NCI-H146 (cell line): ENCODE measurements around the gene MIAT.
"Not testable (repeated sequence)": the region's sequence is repeated elsewhere in the genome, so short reads cannot be mapped to it uniquely, and the experiment has no call there.

Experiments
- DNase-seq: peaks from one replicate; lab custom pipeline; 2025; lab: John Stamatoyannopoulos, UW

MIAT gene

DNA sequence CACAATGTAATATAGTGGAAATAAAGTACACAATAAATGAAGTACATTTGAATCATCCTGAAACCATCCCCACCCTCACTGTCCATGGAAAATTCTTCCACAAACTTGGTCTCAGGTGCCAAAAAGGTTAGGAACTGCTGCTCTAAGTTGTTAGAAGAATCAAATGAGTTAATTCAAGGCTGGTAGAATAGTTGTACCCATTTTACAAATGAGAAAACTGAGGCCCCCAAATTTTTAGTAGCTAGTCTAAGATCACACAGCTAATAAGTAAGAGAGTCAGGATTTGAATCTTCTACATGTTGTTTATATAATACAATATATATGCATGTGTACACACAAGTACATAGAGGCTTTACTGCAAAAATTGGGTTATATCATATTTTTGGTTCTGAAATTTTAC lies 43.1 kb downstream of the MIAT start:
- no peak for DNase-seq

DNA sequence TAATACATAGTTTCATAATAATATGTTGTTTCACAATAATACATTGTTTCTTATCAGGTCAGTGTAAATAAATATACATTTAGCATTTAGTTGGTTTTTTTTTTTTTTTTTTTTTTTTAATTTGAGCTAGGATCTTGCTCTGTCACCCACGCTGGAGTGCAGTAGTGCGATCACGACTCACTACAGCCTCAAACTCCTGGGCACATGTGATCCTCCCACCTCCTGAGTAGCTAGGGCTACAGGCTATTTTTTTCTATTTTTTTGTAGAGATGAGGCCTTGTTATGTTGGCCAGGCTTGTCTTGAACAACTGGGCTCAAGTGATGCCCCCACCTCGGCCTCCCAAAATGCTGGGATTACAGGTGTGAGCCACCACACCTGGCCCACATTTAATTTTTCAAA lies 43.5 kb downstream of the MIAT start:
- no peak for DNase-seq

DNA sequence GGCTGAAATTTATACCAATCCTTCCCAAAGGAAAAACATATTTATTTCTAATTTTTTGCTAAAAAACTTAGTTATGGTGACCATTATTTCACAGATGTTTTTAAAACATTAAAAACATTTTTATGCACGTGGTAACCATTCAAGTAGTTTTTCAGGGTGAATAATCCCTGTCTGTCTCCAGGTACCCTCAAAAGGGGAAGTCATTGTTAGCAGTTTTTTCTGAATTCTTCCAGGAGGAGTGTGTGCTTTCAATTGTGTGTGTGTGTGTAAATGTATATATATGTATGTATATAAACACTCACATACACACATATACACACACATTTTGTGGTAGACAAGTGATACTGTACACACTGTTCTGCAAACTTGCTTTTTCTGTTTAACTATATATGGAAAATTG lies 43.9 kb downstream of the MIAT start:
- no peak for DNase-seq

DNA sequence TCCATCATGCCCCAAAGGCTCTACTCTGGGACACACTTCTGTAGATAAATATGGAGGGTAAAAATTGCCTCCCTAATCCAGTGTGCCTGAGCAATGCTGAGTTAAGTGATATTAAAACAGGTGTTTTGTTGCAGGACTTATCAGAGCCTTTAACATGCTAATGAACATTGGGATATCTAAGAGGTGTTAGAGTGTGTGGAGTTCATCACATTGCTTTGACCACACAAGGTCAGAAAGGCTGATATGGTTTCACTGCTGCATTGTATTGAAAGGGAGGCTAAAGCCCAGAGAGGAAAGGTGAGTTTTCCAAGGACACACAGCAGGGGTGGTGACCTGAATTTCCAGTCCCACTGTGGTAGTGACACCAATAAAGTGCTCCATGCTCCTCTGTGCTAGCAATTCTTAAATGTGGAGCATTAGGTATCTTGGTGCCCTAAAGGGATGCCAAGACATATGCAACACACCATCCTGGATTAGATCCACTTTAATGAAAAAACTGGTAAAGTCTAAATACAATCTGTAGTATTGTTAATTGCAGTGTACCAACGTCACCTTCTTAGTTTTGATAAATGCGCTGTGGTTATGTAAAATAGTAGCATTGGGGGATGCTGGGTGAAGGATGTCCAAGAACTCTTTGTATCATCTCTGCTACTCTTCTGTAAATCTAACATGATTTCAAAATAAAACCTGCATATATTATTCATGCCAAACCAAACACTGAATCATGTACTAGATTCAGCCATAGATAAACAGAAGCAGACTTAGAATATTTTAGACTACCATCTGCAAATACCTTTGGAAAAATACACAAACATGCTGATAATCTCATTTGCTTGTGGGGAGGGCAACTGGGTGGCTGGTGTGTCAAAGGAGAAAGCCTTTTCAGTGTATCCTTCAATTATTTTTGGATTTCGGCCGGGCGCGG lies 45.8 kb downstream of the MIAT start:
- DNase-seq: no peak

DNA sequence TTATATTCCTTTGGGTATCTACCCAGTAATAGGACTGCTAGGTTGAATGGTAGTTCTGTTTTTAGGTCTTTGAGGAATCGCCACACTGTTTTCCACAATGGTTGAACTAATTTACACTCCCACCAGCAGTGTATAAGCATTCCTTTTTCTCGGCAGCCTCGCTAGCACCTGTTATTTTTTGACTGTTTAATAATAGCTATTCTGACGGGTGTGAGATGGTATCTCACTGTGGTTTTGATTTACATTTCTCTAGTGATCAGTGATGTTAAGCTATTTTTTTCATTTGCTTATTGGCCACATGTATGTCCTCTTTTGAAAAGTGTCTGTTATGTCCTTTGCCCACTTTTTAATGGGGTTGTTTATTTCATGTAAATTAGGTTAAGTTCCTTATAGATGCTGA lies 48.0 kb downstream of the MIAT start:
- DNase-seq: not testable (repeated sequence)

DNA sequence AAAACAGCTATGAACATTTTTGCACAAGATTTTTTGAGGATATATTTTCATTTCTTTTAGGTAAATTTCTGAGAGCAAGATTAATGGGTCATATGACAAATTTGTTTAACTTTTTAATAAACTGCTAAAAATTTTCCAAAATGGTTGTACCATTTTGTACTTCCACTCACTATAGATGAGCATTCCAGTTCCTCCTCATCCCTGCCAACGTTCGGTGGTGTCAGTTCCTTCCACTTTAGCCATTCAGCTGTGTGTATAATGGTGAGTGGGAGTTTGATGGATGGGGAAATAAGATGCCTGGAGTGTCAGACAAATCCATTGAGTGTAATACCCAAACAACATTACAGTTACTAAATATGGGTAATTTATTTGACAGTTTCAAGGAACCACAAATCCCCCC lies 49.7 kb downstream of the MIAT start:
- DNase-seq: peak; percentile 4

DNA sequence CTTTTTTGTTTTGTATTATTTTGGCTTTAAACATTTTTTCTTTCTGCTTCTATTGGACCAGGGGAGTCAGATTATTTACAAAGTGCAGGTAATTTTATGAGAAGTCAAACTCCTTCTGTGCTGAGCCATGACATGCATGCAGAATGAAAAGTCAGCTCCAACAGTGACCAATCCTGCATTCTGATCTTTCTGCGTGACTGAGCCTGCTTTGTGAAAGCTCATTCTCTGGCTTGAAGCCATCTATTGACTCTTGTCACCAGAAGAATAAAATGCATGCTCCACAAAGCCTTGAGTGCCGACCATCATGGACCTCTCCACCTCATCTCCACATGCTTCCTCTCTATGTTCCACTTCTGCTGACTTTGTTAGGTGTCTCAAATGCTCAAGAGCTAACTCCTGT lies 50.2 kb downstream of the MIAT start:
- peak; percentile 6 for DNase-seq

DNA sequence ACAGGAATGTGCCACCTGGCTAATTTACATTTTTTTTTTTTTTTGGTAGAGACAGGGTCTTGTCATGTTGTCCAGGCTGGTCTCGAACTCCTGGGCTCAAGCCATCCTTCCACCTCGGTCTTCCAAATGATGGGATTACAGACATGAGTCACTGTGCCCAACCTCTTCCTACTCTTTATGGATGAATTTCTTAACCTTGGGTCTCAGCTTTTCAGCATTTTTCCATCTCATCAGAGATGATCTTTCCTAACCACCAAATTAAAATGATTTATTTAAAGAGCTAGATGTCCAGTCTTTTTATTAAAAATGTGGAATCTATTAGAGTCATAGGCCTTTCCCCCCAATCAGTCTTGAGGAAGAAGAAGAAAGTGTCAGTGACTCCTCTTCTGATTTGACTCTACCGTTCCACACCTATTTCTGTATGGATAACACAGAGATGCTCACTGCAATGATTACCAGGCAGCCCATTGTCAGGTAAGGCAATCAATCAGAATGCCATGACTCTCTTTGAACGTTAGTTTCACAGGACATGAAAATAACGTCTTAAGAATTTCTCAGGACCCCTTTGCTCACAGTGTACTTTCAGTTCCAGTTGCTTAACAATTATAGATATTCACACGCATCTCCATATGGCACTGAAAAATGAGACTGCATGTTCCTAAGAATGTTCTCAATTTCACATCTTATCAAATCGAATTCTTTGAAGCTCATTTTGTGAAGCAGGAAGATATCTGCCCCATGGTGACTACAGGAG lies 51.0 kb downstream of the MIAT start:
- DNase-seq: no peak

DNA sequence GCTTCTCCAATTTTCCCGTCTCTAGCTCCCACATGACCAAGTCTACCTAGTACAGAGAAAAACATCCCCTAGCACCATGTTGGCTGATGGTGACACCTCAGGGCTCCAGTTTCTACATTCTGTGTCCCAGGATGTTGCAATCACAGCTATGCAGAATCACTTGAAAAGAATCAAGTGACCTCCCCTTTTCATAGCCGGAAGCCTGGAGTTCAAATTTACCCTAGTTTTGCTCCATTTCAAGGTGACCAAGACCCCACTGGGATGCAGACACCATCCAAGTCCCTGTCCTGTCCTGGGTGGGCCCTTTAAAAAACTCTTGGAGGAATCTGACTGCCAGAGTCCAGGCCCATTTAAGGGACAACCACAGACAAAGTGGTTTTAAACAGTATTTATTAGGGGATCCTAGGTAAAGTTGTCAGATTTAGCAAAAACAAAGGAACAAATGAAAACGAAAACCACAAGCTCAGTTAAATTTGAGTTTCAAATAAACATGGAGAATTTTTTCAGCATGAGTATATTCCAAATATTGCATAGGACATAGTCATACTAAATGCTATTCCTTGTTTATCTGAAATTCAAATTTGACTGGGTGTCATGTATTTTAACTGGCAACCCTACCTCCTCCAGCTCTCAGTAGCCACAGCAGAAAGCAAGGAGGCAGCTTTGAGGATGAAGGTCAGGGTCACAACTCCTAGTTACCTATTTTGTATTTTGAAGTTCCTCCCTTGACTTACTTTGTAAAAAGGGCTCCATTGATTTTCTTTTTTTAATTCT lies 52.4 kb downstream of the MIAT start:
- no peak for DNase-seq

DNA sequence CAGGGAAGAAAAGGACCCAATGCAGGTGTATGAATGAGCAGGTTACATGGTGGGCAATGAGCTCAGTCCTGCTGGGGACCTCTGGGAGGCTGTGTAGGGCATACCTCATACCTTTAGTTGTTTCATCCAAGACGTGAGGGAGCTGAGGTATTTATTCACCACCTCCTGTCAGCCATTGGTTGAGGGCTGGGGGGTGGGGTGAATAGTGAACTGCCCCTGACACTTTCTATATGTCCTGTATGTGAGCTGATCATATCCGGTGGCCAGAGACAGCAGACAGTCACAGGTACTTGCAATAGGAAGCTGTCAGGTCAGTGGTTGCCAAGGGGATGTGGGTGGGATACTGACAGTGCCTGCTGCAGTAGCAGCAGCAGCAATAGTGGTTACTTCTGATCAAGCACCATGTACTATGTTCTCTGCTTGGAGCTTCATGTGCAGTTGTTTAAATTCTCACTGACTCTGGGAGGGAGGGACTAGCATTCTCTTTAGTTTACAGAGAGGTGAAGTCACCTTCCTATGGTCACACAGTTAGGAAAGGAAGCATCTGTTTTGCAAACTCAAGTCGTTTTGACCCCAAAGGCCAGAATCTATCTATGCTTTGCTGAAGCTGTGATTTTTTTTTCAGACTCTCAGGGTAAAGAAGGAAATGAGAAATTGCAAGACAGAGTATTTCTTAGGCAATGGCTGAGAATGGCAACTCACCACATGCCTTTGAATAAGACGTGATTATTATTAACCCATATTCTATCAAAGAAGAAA lies 54.0 kb downstream of the MIAT start:
- DNase-seq: no peak

DNA sequence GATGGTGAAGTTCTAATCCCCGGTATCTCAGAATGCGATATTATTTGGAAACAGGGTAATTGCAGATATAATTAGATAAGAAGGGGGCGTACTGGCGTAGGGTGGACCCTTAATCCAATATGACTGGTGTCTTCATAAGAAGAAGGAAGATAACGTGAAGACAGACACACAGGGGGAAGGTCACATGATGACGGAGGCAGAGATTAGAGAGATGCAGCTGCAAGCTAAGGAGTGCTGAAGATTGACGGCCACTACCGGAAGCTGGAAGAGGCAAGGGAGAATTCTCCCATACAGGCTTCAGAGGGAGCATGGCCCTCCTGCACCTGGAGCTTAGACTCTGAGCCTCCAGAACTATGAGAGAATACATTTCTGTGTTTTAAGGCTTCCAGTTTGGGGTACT lies 54.8 kb downstream of the MIAT start:
- DNase-seq: no peak

DNA sequence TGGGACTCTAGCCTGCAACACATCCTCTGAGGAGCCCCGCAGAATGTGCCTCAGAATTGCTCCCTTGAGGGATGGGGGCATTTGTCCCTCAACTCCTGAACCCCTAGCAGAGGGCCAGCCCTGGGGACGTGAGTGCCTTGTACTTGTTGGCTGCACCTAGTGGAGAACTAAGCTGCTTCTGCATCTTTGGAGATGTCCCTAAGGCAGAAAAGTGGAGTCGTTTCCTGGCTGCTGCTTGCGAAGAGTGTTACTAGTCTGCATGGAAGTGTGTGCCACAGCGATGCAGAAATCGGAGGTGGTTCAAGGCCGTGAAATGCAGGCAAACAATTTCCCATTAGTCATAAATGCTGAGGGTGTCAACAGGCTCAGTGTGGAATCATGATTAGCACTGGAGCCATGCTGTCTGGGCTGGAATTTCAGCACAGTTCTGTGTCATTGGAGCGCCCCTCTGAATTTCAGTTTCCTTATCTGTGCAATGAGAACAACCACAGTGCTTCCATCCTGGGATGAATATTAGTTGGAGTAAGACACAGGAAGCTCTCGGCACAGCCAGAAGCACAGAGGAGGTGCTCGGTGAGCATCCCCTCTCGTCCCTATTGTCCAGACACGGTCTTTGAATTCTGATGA lies 56.5 kb downstream of the MIAT start:
- DNase-seq: no peak

DNA sequence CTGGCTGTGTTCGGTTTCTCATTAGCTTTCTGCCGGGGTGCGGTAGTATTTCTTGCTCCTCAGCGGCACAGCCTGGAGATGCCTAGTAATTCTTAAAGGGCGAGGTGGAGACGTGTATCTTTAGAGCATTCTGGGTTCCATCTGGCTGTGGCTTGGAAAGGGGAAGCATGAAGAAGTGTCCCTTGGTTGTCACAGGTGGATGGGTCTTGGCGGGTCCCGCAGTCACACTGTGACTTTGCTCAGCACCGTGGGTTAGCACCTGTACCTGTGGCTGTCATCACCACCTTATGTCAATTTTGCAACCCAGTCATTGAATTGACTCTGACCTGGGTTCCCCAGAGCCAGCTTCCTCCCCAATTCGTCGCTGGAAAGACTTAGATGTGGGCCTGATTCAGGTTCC lies 57.6 kb downstream of the MIAT start:
- no peak for DNase-seq

DNA sequence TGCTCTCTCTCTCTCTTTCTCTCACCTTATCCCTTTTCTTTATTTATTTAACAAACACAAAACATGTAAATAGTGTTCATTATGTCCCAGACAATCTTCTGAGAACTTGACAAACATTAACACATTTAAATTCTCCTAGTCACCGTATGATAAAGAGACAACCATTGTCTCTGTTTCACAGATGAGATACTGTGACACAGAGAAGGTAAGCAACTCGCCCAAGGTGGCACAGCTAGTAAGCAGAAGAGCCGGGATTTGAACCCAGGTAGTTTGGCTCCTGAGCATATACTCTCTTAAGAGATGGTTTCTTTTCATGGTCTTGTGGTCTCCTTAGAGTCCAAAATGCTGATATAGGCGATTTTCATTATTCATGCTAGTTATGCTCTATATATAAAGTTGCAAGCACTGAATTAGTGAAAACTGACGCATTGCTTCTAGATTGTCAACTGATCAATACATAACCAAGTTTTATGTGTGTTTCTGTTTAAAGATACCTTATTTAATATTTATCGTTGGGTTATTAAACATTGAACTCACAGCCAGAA lies 58.1 kb downstream of the MIAT start:
- DNase-seq: no peak

DNA sequence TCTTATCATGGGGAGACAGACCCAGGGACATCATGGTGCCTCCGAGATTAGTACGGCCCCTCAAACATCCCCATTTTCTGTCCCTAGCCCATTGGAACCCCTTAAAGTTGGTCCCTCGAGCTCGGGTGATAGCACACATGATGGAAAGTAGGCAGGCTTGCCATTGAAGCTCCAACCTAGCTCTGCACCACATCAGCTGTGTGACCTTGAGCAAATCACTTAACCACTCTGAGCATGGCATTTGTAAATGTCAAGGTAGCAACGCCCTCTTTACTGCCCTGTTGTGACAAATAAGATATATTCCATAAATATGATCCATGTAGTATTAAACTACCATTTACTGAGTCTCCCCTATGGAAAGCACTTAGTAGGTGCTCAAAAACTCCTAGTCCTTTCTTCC lies 61.1 kb downstream of the MIAT start:
- no peak for DNase-seq

DNA sequence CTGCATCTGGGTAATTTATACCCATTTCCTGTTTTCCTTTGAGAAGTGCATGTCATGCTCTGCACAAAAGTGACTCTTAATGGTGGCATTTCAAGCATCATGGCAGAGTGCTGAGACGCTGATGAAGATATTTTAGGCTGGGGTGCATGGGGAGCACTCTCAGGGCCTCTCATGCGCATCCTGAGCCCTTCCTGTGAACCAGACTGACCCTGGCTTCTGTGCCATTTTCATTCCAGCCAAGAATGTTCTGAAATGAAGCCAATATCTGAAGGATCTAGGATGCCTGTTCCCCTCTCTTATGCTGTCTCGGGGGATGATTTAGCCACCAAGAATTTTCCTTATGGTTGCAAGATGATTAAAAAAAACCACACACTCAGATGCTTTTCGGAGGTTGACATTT lies 61.5 kb downstream of the MIAT start:
- DNase-seq: no peak

DNA sequence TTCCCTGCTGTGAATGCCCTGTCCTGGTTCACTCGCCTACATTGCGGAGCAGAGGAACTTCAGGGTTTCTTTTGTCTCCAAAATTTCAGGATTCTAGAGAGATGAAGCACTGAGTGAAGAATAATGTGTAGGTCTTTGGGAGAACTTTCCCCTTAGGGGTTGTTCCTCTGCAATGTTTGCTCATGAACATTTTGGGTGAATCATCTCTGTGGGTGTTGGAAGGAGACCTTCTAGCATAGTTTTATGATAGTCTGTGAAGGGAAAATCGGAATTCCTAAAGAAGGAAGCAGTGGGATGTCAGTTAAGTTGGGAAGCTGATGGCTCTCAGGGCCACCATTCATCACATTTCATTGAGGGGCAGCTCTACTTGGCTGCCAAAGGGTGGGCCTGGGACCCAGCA lies 64.8 kb downstream of the MIAT start:
- no peak for DNase-seq

DNA sequence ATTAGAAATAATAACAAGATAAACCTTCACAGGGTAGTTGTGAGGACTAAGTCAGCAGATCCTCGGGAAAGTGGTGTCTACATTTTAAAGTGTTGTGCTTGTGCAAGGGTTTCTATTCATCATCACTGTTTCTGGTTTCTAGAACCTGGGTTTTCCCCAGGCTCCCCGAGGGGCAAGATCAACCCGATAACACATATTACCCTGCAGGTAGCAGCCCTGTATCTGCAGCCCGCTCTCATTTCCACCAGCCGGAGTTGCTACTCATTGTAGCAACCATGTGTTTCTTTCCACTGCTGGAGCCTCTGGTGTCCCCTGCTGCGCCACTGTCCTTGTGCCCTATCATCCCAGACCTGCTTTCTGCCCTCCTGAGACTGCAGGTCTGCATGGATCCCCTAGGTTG lies 67.0 kb downstream of the MIAT start:
- no peak for DNase-seq

DNA sequence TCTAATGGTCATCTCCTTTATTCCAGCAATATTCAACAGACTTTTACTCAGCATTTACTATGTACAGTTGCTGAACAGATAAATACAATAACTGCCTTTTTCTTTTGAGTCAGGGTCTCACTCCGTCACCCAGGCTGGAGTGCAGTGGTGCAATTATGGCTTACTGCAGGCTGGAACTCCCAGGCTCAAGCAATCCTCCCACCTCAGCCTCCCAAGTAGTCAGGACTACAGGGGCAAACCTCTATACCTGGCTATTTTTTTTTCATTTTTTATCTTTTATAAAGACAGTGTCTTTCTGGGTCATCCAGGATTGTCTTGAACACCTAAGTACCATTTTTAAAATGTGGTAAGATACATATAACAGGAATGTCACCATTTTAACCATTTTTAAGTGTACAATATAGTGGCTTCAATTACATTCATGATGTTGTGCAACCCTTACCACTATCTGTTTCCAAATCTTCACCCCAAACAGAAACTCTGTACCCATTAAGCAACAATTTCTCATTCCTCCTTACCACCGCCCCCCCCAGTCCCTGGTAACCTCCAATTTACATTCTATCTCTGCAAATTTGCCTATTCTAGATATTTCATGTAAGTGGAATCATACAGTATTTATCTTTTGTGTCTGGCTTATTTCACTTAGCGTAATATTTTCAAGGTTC lies 67.8 kb downstream of the MIAT start:
- DNase-seq: no peak
